K562 (cell line): ENCODE results near the gene ARMC12. TPM values are rescaled to one million over a fixed set of nuclear protein-coding genes. Genes with fewer than 3 reads are reported as not detected.

Experiments used
- ATAC-seq: fragments of 200-7000 bp; cut with Tn5 transposase; 3 replicates; pipeline ENCODE4 v1.9.1; 2020; ENCODE audit warnings: moderate library complexity
- BruUV-seq: library from RNA; stranded (reverse); fragments of 400-500 nt; replicated peaks from 2 replicates; lab custom pipeline; 2021; lab: Mats Ljungman, UMichigan
- CTCF ChIA-PET: fragments of 300-600 bp; formaldehyde crosslinking; extraction: SDS; loops from one replicate; lab custom pipeline; 2021; ENCODE audit warnings: low intra/inter-chr PET ratio; lab: Yijun Ruan, JAX
- POLR2A ChIA-PET: fragments of 300-600, 350-650 bp; sonication (Branson Sonifier 250); formaldehyde crosslinking; extraction: SDS; loops from one replicate; lab custom pipeline; 2021; ENCODE audit warnings: antibody characterized with exemption, inconsistent platforms; lab: Yijun Ruan, JAX
- DNase-seq, 4 experiments: peaks; one replicate each; pipeline versions ENCODE4 v3.0.0 to v3.0.0-alpha.2; 2011 to 2018; ENCODE audit warnings: low spot score in 3 of 4, mixed read lengths in 3 of 4; ENCODE audit errors: extremely low read depth in 1 of 4
- FAIRE-seq: peaks from 2 replicates; lab custom pipeline; 2011; peaks lifted over from hg19 to GRCh38; lab: Jason Lieb, UNC
- H2AFZ ChIP-seq: 2 replicates; pipeline ENCODE4 v1.6.0; 2011; ENCODE audit warnings: low read depth, low read length, control low read depth, inconsistent platforms
- H3K27ac ChIP-seq: fragments of 200-600 bp; 3 replicates; pipeline ENCODE4 v1.8.0; 2011; ENCODE audit warnings: low read depth, mild to moderate bottlenecking, control low read depth, inconsistent platforms, low read length, moderate library complexity, mixed read lengths; ENCODE audit errors: extremely low read depth
- H3K27me3 ChIP-seq, 2 experiments: fragments of 300-600 bp in 1 of 2; 2 replicates in 1 of 2; 3 replicates in 1 of 2; pipeline versions ENCODE4 v1.6.0 to v1.8.0; 2011; ENCODE audit warnings: inconsistent platforms in 2 of 2, low read length in 2 of 2, mild to moderate bottlenecking in 1 of 2, mixed read lengths in 1 of 2, moderate library complexity in 1 of 2; ENCODE audit not compliant: control insufficient read depth in 2 of 2, insufficient read depth in 2 of 2
- H3K36me3 ChIP-seq: fragments of 300-600 bp; 3 replicates; pipeline ENCODE4 v1.8.0; 2011; ENCODE audit warnings: mild to moderate bottlenecking, low read length, inconsistent platforms; ENCODE audit not compliant: control insufficient read depth, insufficient read depth
- H3K4me1 ChIP-seq, 2 experiments: fragments of 200-600 bp in 1 of 2; replicated peaks in 1 of 2; 2 replicates in 1 of 2; 3 replicates in 1 of 2; pipeline versions ENCODE4 v1.5.1 to v1.8.0; 2011; ENCODE audit warnings: inconsistent platforms in 2 of 2, low read length in 2 of 2, mild to moderate bottlenecking in 1 of 2, mixed read lengths in 1 of 2, moderate library complexity in 1 of 2; ENCODE audit not compliant: control insufficient read depth in 2 of 2, insufficient read depth in 2 of 2
- H3K4me2 ChIP-seq: 2 replicates; pipeline ENCODE4 v1.6.1; 2011; ENCODE audit warnings: low read length, control low read depth, inconsistent platforms, mixed read lengths; ENCODE audit not compliant: insufficient read depth
- H3K4me3 ChIP-seq: fragments of 200-600 bp; sonication (generic), shearing (Covaris generic); 2 replicates; pipeline ENCODE4 v1.5.1; 2016; ENCODE audit warnings: control low read depth, inconsistent platforms
- H3K79me2 ChIP-seq: fragments of 200-600 bp; 3 replicates; pipeline ENCODE4 v1.8.0; 2011; ENCODE audit warnings: low read length, inconsistent platforms; ENCODE audit not compliant: control insufficient read depth, insufficient read depth
- H3K9ac ChIP-seq, 2 experiments: 2 replicates each; pipeline versions ENCODE4 v1.6.0 to v1.6.1; 2011; ENCODE audit warnings: low read depth in 2 of 2, low read length in 2 of 2, control low read depth in 1 of 2, inconsistent platforms in 1 of 2, mild to moderate bottlenecking in 1 of 2, mixed read lengths in 1 of 2; ENCODE audit not compliant: insufficient read depth in 1 of 2
- H3K9me1 ChIP-seq: one replicate; pipeline ENCODE4 v1.6.0; 2011; ENCODE audit warnings: inconsistent platforms, mild to moderate bottlenecking, low read length, moderate library complexity; ENCODE audit not compliant: control insufficient read depth, insufficient read depth
- H3K9me3 ChIP-seq: replicated peaks from 2 replicates; pipeline ENCODE4 v1.5.1; 2011; ENCODE audit warnings: low read depth, low read length, inconsistent platforms; ENCODE audit not compliant: control insufficient read depth, insufficient read depth
- H4K20me1 ChIP-seq: replicated peaks from 2 replicates; pipeline ENCODE4 v1.6.1; 2011; ENCODE audit warnings: low read length, inconsistent platforms, mixed read lengths; ENCODE audit not compliant: control insufficient read depth, insufficient read depth
- BRF2 ChIP-seq: IDR thresholded peaks from 3 replicates; pipeline ENCODE4 v1.6.1; 2011; ENCODE audit warnings: borderline replicate concordance, mild to moderate bottlenecking; ENCODE audit not compliant: insufficient read length, insufficient read depth
- ESRRA ChIP-seq: fragments of 450-650 bp; IDR thresholded peaks from 2 replicates; pipeline ENCODE4 v1.6.1; 2014; ENCODE audit warnings: low read depth, mild to moderate bottlenecking, moderate library complexity, borderline replicate concordance
- GTF2B ChIP-seq: IDR thresholded peaks from 2 replicates; pipeline ENCODE4 v1.6.1; 2011; ENCODE audit not compliant: insufficient read length; ENCODE audit errors: extremely low read depth
- KLF6 ChIP-seq: fragments of 250-450 bp; sonication (Bioruptor Pico); IDR thresholded peaks from 2 replicates; pipeline ENCODE4 v1.4.0; 2020; ENCODE audit warnings: mild to moderate bottlenecking, moderate library complexity, borderline replicate concordance
- MECOM ChIP-seq: fragments of 250-450 bp; sonication (Bioruptor Pico); IDR thresholded peaks from 2 replicates; pipeline ENCODE4 v1.8.0; 2022; ENCODE audit warnings: inconsistent platforms
- NONO ChIP-seq, 2 experiments: fragments of 200-400 bp in 1 of 2; fragments of 450-650 bp in 1 of 2; formaldehyde crosslinking in 1 of 2; IDR thresholded peaks; 2 replicates each; pipeline ENCODE4 v1.6.1; 2017; ENCODE audit warnings: low read depth in 2 of 2, mild to moderate bottlenecking in 2 of 2, moderate library complexity in 2 of 2, low read length in 1 of 2
- PHF21A ChIP-seq: fragments of 450-650 bp; IDR thresholded peaks from 2 replicates; pipeline ENCODE4 v1.6.1; 2017; ENCODE audit warnings: low read depth, borderline replicate concordance
- RBM15 ChIP-seq: fragments of 200-400 bp; formaldehyde crosslinking; IDR thresholded peaks from 2 replicates; pipeline ENCODE4 v1.6.1; 2018; ENCODE audit warnings: mild to moderate bottlenecking, low read length, moderate library complexity; ENCODE audit not compliant: insufficient read depth
- RBM17 ChIP-seq: fragments of 200-400 bp; formaldehyde crosslinking; IDR thresholded peaks from 2 replicates; pipeline ENCODE4 v1.6.1; 2017; ENCODE audit warnings: low read depth, mild to moderate bottlenecking, low read length, borderline replicate concordance
- RUNX1 ChIP-seq: sonication (generic); IDR thresholded peaks from 2 replicates; pipeline ENCODE4 v1.6.1; 2016; ENCODE audit warnings: antibody characterized with exemption, low read depth
- SRSF1 ChIP-seq: fragments of 200-400 bp; formaldehyde crosslinking; IDR thresholded peaks from 2 replicates; pipeline ENCODE4 v1.6.1; 2017; ENCODE audit warnings: mild to moderate bottlenecking, low read depth, low read length, moderate library complexity
- ZBED1 ChIP-seq: IDR thresholded peaks from 2 replicates; pipeline ENCODE4 v1.6.1; 2014
- ZMIZ1 ChIP-seq, 2 experiments: fragments of 150-350 bp in 1 of 2; IDR thresholded peaks; 2 replicates each; pipeline ENCODE4 v1.6.1; 2012 to 2016; ENCODE audit warnings: low read depth in 2 of 2, low read length in 2 of 2, mild to moderate bottlenecking in 1 of 2, moderate library complexity in 1 of 2
- ZNF764 ChIP-seq: fragments of 250-450 bp; sonication (Bioruptor Pico); IDR thresholded peaks from 2 replicates; pipeline ENCODE4 v1.4.0; 2020; ENCODE audit warnings: low read depth, mild to moderate bottlenecking, moderate library complexity
- WGBS: fragments of 100-300 bp; shearing (Covaris generic); methylation state at CpG from one replicate; pipeline ENCODE4 v1.1.6; 2016; ENCODE audit warnings: low coverage, mixed read lengths; ENCODE audit not compliant: insufficient coverage; ENCODE audit errors: missing lambda C conversion rate; 5-methylcytosine and 5-hydroxymethylcytosine counted together
- in situ Hi-C: fragments of 300-500 bp; cut with MboI; formaldehyde crosslinking; loops from 4 replicates; pipeline ENCODE4 v1.15.0; 2018; ENCODE audit warnings: inconsistent platforms, mixed read lengths
- intact Hi-C: fragments of 100-400 bp; cut with micrococcal nuclease; formaldehyde crosslinking; loops from 2 replicates; pipeline ENCODE4 v1.14.2; 2022
- polyA plus RNA-seq, 8 experiments: library from polyadenylated mRNA; depleted of rRNA in 4 of 8; stranded (reverse) in 5 of 8; unstranded in 3 of 8; fragments of >200 nt; fragmentation: Nextera tagmentation in 2 of 8; fragmentation: Illumina TruSeq in 1 of 8; extraction: Ambion mirVana in 2 of 8; extraction: Trizol in 1 of 8; gene quantifications; 2 replicates each; pipeline versions ENCODE4 v1.2.1 to v1.2.3, GENCODE V29; 2011 to 2014; ENCODE audit warnings: inconsistent platforms in 1 of 8, missing spikeins in 1 of 8
- total RNA-seq, 7 experiments: library from RNA; depleted of rRNA in 6 of 7; stranded (reverse); fragments of >200 nt in 6 of 7; fragmentation: Illumina TruSeq in 2 of 7; extraction: Trizol in 2 of 7; gene quantifications; 2 replicates each; pipeline versions ENCODE4 v1.2.1 to v1.2.3, GENCODE V29; 2011 to 2021; ENCODE audit warnings: low replicate concordance in 1 of 7

Gene ARMC12
- total and polyA plus RNA-seq, 9 of the 15 experiments (the other 6 are each of a cell fraction or from before 2014, with no cell fraction given), result 0.09 to 0.58 (median 0.31) TPM; not detected in 3

GRCh38 chr6:35745509-35745908 is 8.7 kb downstream of the ARMC12 start (continued):
- no peak for TF ChIP-seq NONO (IDR thresholded peaks at IDR 0.05; ENCODE audit: low read depth in 2 of 2, low read length in 1 of 2)

GRCh38 chr6:35746516-35746915 is 9.7 kb downstream of the ARMC12 start:
- Histone ChIP-seq H3K4me2 (no peak overlapping the region), H3K36me3 (no peaks in the 10 kb centered on the region), H3K9me1 (no peaks in the 10 kb centered on the region), H3K27ac (no peak overlapping the region), H3K9me3 (peaks cover 10% of the 10 kb centered on the region), H3K79me2 (no peaks in the 10 kb centered on the region), H3K27me3 (peaks cover 30 to 49% of the 10 kb centered on the region in 2 experiments), H4K20me1 (no peaks in the 10 kb centered on the region), H3K4me1 (no peaks in the 10 kb centered on the region), H2AFZ (no peak overlapping the region), H3K4me3 (no peak overlapping the region), H3K9ac (no peak overlapping the region)
- CTCF ChIA-PET, result interaction anchor here (0.6 kb wide), 1 partner anchor 23 kb away, joined by 3 read pairs; no protein-coding TSS in a partner anchor
- BruUV-seq, result no TSS peak
- WGBS, result 3% methylated on average over 3 of the region's 3 CpGs
- intact Hi-C loops, result no loop called here
- POLR2A ChIA-PET, result interaction anchor here (0.6 to 0.9 kb wide), 2 partner anchors 181 to 289 kb away, joined by 3 to 4 read pairs; no protein-coding TSS in a partner anchor
- in situ Hi-C loops, result no loop called here
- ATAC-seq, result no peak
- DNase-seq, result peak in 1 of 4 experiments; percentile 2
- FAIRE-seq, result no peak
- TF ChIP-seq GTF2B (no peak), MECOM (CRISPR knock-in tag) (no peak), ZBED1 (no peak), ESRRA (no peak), SRSF1 (no peak), KLF6 (no peak), RUNX1 (no peak), RBM15 (no peak), BRF2 (no peak), RBM17 (no peak), ZNF764 (CRISPR knock-in tag) (no peak), ZMIZ1 (IDR thresholded peaks at IDR 0.05; ENCODE audit: low read depth in 2 of 2, low read length in 2 of 2) (no peak), PHF21A (no peak)
